Liver (tissue), 9 donors: Measurements from ENCODE around the gene DGKD. TPM values are rescaled to one million over a fixed set of nuclear protein-coding genes. Genes with fewer than 3 reads are reported as not detected.

Experiments
- DNase-seq: peaks from one replicate; pipeline ENCODE4 v3.0.0-alpha.2; 2017; ENCODE audit warnings: low spot score
- H3K27ac ChIP-seq, 2 donors: one replicate each; pipeline ENCODE4 v1.7.0; 2013; ENCODE audit warnings: inconsistent platforms in 2 of 2, low read length in 2 of 2, control low read depth in 1 of 2, low read depth in 1 of 2, mild to moderate bottlenecking in 1 of 2
- H3K27me3 ChIP-seq, 4 donors: one replicate each; pipeline versions ENCODE4 v1.6.1 to v1.7.0; 2013; ENCODE audit warnings: low read length in 3 of 4, inconsistent platforms in 1 of 4, mild to moderate bottlenecking in 1 of 4, moderate library complexity in 1 of 4; ENCODE audit not compliant: control insufficient read depth in 4 of 4, insufficient read depth in 4 of 4
- H3K36me3 ChIP-seq, 4 donors: one replicate each; pipeline versions ENCODE4 v1.6.1 to v1.7.0; 2013; ENCODE audit warnings: low read length in 3 of 4, mild to moderate bottlenecking in 3 of 4, low read depth in 1 of 4, moderate library complexity in 1 of 4; ENCODE audit not compliant: control insufficient read depth in 4 of 4, insufficient read depth in 3 of 4
- H3K4me1 ChIP-seq, 4 donors: one replicate each; pipeline versions ENCODE4 v1.6.1 to v1.7.0; 2013; ENCODE audit warnings: low read length in 3 of 4, mild to moderate bottlenecking in 3 of 4, moderate library complexity in 1 of 4; ENCODE audit not compliant: control insufficient read depth in 4 of 4, insufficient read depth in 4 of 4
- H3K4me3 ChIP-seq, 3 donors: one replicate each; pipeline versions ENCODE4 v1.6.1 to v1.7.0; 2013; ENCODE audit warnings: low read length in 3 of 3, control low read depth in 1 of 3, low read depth in 1 of 3, mild to moderate bottlenecking in 1 of 3
- H3K9ac ChIP-seq, 2 donors: one replicate each; pipeline ENCODE4 v1.7.0; 2013; ENCODE audit warnings: low read length in 2 of 2, mild to moderate bottlenecking in 2 of 2, moderate library complexity in 2 of 2, control low read depth in 1 of 2, low read depth in 1 of 2
- H3K9me3 ChIP-seq, 4 donors: one replicate each; pipeline versions ENCODE4 v1.6.1 to v1.7.0; 2013; ENCODE audit warnings: low read length in 3 of 4; ENCODE audit not compliant: control insufficient read depth in 4 of 4
- ATF3 ChIP-seq: IDR thresholded peaks from 2 replicates; pipeline ENCODE4 v1.6.1; 2016; ENCODE audit warnings: antibody characterized with exemption
- CTCF ChIP-seq: fragments of 150-350 bp; IDR thresholded peaks from 2 replicates; pipeline ENCODE4 v1.5.1; 2017; ENCODE audit warnings: improper control_type of control experiment, low read depth, low read length; ENCODE audit not compliant: missing input control
- EGR1 ChIP-seq, 2 donors: IDR thresholded peaks; 2 replicates each; pipeline ENCODE4 v1.6.1; 2016 to 2018; ENCODE audit warnings: antibody characterized with exemption in 2 of 2, low read depth in 2 of 2
- FOXA1 ChIP-seq: IDR thresholded peaks from 2 replicates; pipeline ENCODE4 v1.6.1; 2016; ENCODE audit warnings: antibody characterized with exemption
- FOXA2 ChIP-seq: IDR thresholded peaks from 2 replicates; pipeline ENCODE4 v1.6.1; 2016; ENCODE audit warnings: antibody characterized with exemption
- GABPA ChIP-seq, 2 donors: IDR thresholded peaks in 1 of 2; conservative IDR thresholded peaks in 1 of 2; 2 replicates each; pipeline ENCODE4 v1.6.1; 2016; ENCODE audit warnings: antibody characterized with exemption in 2 of 2, mild to moderate bottlenecking in 1 of 2, moderate library complexity in 1 of 2
- HNF4A ChIP-seq, 2 donors: conservative IDR thresholded peaks; 2 replicates each; pipeline ENCODE4 v1.6.1; 2016; ENCODE audit warnings: antibody characterized with exemption in 2 of 2, mild to moderate bottlenecking in 2 of 2
- HNF4G ChIP-seq: IDR thresholded peaks from 2 replicates; pipeline ENCODE4 v1.6.1; 2016; ENCODE audit warnings: antibody characterized with exemption
- JUND ChIP-seq, 2 donors: IDR thresholded peaks; 2 replicates each; pipeline ENCODE4 v1.6.1; 2016; ENCODE audit warnings: antibody characterized with exemption in 2 of 2
- MAX ChIP-seq: IDR thresholded peaks from 2 replicates; pipeline ENCODE4 v1.6.1; 2016; ENCODE audit warnings: antibody characterized with exemption
- NR2F2 ChIP-seq: IDR thresholded peaks from 2 replicates; pipeline ENCODE4 v1.6.1; 2016; ENCODE audit warnings: antibody characterized with exemption
- RAD21 ChIP-seq, 2 donors: IDR thresholded peaks; 2 replicates each; pipeline ENCODE4 v1.6.1; 2016; ENCODE audit warnings: antibody characterized with exemption in 2 of 2, mild to moderate bottlenecking in 2 of 2
- REST ChIP-seq: IDR thresholded peaks from 2 replicates; pipeline ENCODE4 v1.6.1; 2016; ENCODE audit warnings: antibody characterized with exemption, mild to moderate bottlenecking
- RXRA ChIP-seq, 2 donors: IDR thresholded peaks; 2 replicates each; pipeline ENCODE4 v1.6.1; 2017 to 2018; ENCODE audit warnings: antibody characterized with exemption in 2 of 2, mild to moderate bottlenecking in 1 of 2
- SP1 ChIP-seq: IDR thresholded peaks from 2 replicates; pipeline ENCODE4 v1.6.1; 2018; ENCODE audit warnings: antibody characterized with exemption, mild to moderate bottlenecking
- TAF1 ChIP-seq: conservative IDR thresholded peaks from 2 replicates; pipeline ENCODE4 v1.6.1; 2016; ENCODE audit warnings: antibody characterized with exemption, mild to moderate bottlenecking
- ZBTB33 ChIP-seq: IDR thresholded peaks from 2 replicates; pipeline ENCODE4 v1.6.1; 2016; ENCODE audit warnings: antibody characterized with exemption
- WGBS: extraction: QIAGEN DNeasy Blood & Tissue Kit; methylation state at CpG from one replicate; pipeline ENCODE4 v1.1.7; 2013; 5-methylcytosine and 5-hydroxymethylcytosine counted together
- polyA plus RNA-seq, 2 donors: library from polyadenylated mRNA; stranded (reverse) in 1 of 2; unstranded in 1 of 2; fragments of 200-250 nt in 1 of 2; fragments of >200 nt in 1 of 2; fragmentation: Nextera tagmentation in 1 of 2; extraction: Ambion mirVana in 1 of 2; gene quantifications; one replicate each; pipeline versions ENCODE4 v1.2.1 to v1.2.3, GENCODE V29; 2013 to 2015
- total RNA-seq, 2 donors: library from RNA; depleted of rRNA; stranded (reverse); fragments of >200 nt; gene quantifications; one replicate each; pipeline ENCODE4 v1.2.3, GENCODE V29; 2014
- donor health status: healthy.
- donor health status: healthy.
- donor health status: healthy.
- donor health status: healthy.
- donor health status: healthy.

The DGKD gene
- total and polyA plus RNA-seq, 4 donors = 4.8 to 16.4 (median 8.2) TPM

- Histone ChIP-seq H3K9me3 (no peaks in the 10 kb centered on the region), H3K4me3 (no peak overlapping the region), H3K27ac (no peak overlapping the region), H3K27me3 (no peaks in the 10 kb centered on the region), H3K4me1 (no peaks in the 10 kb centered on the region), H3K9ac (no peak overlapping the region), H3K36me3 (peaks cover 10 to 85% (median 58%) of the 10 kb centered on the region in 4 donors)
- WGBS = 97% methylated on average over 8 of the region's 8 CpGs
- TF ChIP-seq NR2F2 = no peak
- TF ChIP-seq CTCF = no peak
- TF ChIP-seq TAF1 = no peak
- TF ChIP-seq JUND (IDR thresholded peaks at IDR 0.05) = no peak
- no peak for TF ChIP-seq HNF4G
- TF ChIP-seq GABPA (IDR thresholded peaks at IDR 0.05 in 1 of 2, conservative IDR thresholded peaks at IDR 0.05 in 1 of 2) = no peak
- no peak for TF ChIP-seq REST
- TF ChIP-seq SP1 = no peak
- no peak for TF ChIP-seq FOXA2
- TF ChIP-seq EGR1 (IDR thresholded peaks at IDR 0.05; ENCODE audit: low read depth in 2 of 2) = no peak
- TF ChIP-seq FOXA1 = no peak
- no peak for TF ChIP-seq ATF3
- no peak for TF ChIP-seq ZBTB33
- no peak for TF ChIP-seq MAX
- no peak for TF ChIP-seq HNF4A (conservative IDR thresholded peaks at IDR 0.05)
- no peak for TF ChIP-seq RAD21 (IDR thresholded peaks at IDR 0.05)
- no peak for DNase-seq
These were observed 99.6 kb downstream of the DGKD start for GRCh38 chr2:233453916-233454315.

- Histone ChIP-seq H3K9me3 (no peaks in the 10 kb centered on the region), H3K36me3 (peaks cover 11 to 83% (median 52%) of the 10 kb centered on the region in 4 donors), H3K27ac (no peak overlapping the region), H3K9ac (no peak overlapping the region), H3K4me1 (no peaks in the 10 kb centered on the region), H3K27me3 (no peaks in the 10 kb centered on the region), H3K4me3 (no peak overlapping the region)
- no peak for TF ChIP-seq HNF4A (conservative IDR thresholded peaks at IDR 0.05)
- TF ChIP-seq MAX = no peak
- no peak for TF ChIP-seq RXRA (IDR thresholded peaks at IDR 0.05)
- TF ChIP-seq FOXA2 = no peak
- no peak for TF ChIP-seq EGR1 (IDR thresholded peaks at IDR 0.05; ENCODE audit: low read depth in 2 of 2)
- TF ChIP-seq ZBTB33 = no peak
- TF ChIP-seq HNF4G = no peak
- no peak for TF ChIP-seq GABPA (IDR thresholded peaks at IDR 0.05 in 1 of 2, conservative IDR thresholded peaks at IDR 0.05 in 1 of 2)
- TF ChIP-seq TAF1 = no peak
- DNase-seq = no peak
- 89% methylated on average over 11 of the region's 11 CpGs for WGBS
These were observed 100.7 kb downstream of the DGKD start for GRCh38 chr2:233455006-233455405.
